Adipocyte (in vitro differentiated cells): ENCODE measurements around the gene ATP9A.
"Not testable (repeated sequence)": the region's sequence is repeated elsewhere in the genome, so short reads cannot be mapped to it uniquely, and the experiment has no call there.

ENCODE experiments used
- DNase-seq: peaks from one replicate; pipeline ENCODE4 v3.0.0-alpha.2; 2015; ENCODE audit warnings: low read depth
- H3K27me3 ChIP-seq: replicated peaks from 2 replicates; pipeline ENCODE4 v1.7.0; 2013; ENCODE audit warnings: mild to moderate bottlenecking, low read length, moderate library complexity; ENCODE audit not compliant: control insufficient read depth, insufficient read depth
- H3K36me3 ChIP-seq: 2 replicates; pipeline ENCODE4 v1.7.0; 2013; ENCODE audit warnings: low read length, mild to moderate bottlenecking, moderate library complexity; ENCODE audit not compliant: control insufficient read depth, insufficient read depth, severe bottlenecking
- H3K4me1 ChIP-seq: 2 replicates; pipeline ENCODE4 v1.7.0; 2013; ENCODE audit warnings: mild to moderate bottlenecking, low read length, moderate library complexity; ENCODE audit not compliant: control insufficient read depth, insufficient read depth
- H3K4me3 ChIP-seq: 2 replicates; pipeline ENCODE4 v1.7.0; 2013; ENCODE audit warnings: mild to moderate bottlenecking, low read length, moderate library complexity
- H3K9ac ChIP-seq: 2 replicates; pipeline ENCODE4 v1.7.0; 2013; ENCODE audit warnings: mild to moderate bottlenecking, low read length, moderate library complexity
- H3K9me3 ChIP-seq: 2 replicates; pipeline ENCODE4 v1.7.0; 2013; ENCODE audit warnings: mild to moderate bottlenecking, low read length, moderate library complexity; ENCODE audit not compliant: control insufficient read depth

The ATP9A gene

GRCh38 chr20:51734876-51735720 is 33.1 kb downstream of the ATP9A start:
- Histone ChIP-seq H3K9me3 (no peaks in the 10 kb centered on the region), H3K36me3 (no peaks in the 10 kb centered on the region), H3K4me3 (no peak overlapping the region), H3K4me1 (peaks cover 39% of the 10 kb centered on the region), H3K9ac (peak overlapping the region; percentile 10), H3K27me3 (no peaks in the 10 kb centered on the region)
- no peak for DNase-seq

DNA sequence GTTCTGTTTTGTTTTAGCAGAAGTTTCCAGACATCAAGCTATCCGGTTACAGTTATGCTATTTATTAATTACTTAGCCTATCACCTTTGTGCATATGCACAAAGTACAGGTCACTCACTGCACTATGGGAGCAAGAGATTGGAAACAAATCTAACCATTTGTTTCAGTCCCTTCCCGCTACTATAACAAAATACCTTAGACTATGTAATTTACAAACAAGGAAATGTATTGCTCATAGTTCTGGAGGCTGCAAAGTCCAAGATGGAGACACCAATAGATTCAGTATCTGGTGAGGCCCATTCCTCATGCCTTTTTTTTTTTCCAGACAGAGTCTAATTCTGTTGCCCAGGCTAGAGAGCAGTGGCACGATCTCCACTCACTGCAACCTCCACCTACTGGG is 35.1 kb downstream of the ATP9A start:
- Histone ChIP-seq H3K36me3 (peaks cover 1% of the 10 kb centered on the region), H3K9ac (no peak overlapping the region), H3K4me1 (peaks cover 39% of the 10 kb centered on the region), H3K4me3 (no peak overlapping the region), H3K9me3 (no peaks in the 10 kb centered on the region), H3K27me3 (no peaks in the 10 kb centered on the region)
- no peak for DNase-seq

- no peaks in the 10 kb centered on the region for H3K9me3 ChIP-seq
- H3K9ac ChIP-seq, result peak overlapping the region; percentile 48
- DNase-seq, result peak; percentile 61
- no peaks in the 10 kb centered on the region for H3K27me3 ChIP-seq
- peaks cover 4% of the 10 kb centered on the region for H3K36me3 ChIP-seq
- peak overlapping the region; percentile 17 for H3K4me3 ChIP-seq
- peaks cover 39% of the 10 kb centered on the region for H3K4me1 ChIP-seq
Measured at GRCh38 chr20:51732096-51732791, 35.9 kb downstream of the ATP9A start.

GRCh38 chr20:51731731-51732095 is 36.5 kb downstream of the ATP9A start:
- Histone ChIP-seq H3K4me3 (peak overlapping the region; percentile 17), H3K9ac (peak overlapping the region; percentile 48), H3K27me3 (no peaks in the 10 kb centered on the region), H3K9me3 (no peaks in the 10 kb centered on the region), H3K4me1 (peaks cover 39% of the 10 kb centered on the region), H3K36me3 (peaks cover 4% of the 10 kb centered on the region)
- DNase-seq, result no peak

GRCh38 chr20:51729771-51730170 is 38.4 kb downstream of the ATP9A start:
- DNase-seq, result no peak
- no peak overlapping the region for H3K9ac ChIP-seq
- H3K9me3 ChIP-seq, result no peaks in the 10 kb centered on the region
- no peaks in the 10 kb centered on the region for H3K27me3 ChIP-seq
- peaks cover 23% of the 10 kb centered on the region for H3K4me1 ChIP-seq
- no peak overlapping the region for H3K4me3 ChIP-seq
- H3K36me3 ChIP-seq, result peaks cover 15% of the 10 kb centered on the region

DNA sequence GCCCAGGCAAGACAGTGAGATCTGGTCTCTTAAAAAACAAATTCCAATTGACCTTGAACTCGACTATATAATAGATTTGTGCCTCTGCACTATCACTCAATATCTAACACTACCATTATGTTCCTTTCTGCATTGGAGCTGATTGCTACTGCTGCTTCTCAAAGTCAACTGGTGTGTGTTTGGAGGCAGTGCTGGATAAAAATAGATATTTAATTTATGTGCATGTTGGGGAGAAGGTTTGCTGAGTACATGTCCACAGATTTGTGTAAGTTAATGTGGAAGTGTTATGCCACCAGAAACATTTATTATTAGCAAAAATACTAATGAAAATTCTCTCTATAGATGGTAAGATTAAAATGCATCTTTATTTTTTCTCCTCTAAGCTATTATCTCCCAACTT is 39.5 kb downstream of the ATP9A start:
- no peak overlapping the region for H3K4me3 ChIP-seq
- DNase-seq, result no peak
- no peak overlapping the region for H3K9ac ChIP-seq
- H3K9me3 ChIP-seq, result no peaks in the 10 kb centered on the region
- peaks cover 16% of the 10 kb centered on the region for H3K4me1 ChIP-seq
- H3K36me3 ChIP-seq, result peaks cover 22% of the 10 kb centered on the region
- no peaks in the 10 kb centered on the region for H3K27me3 ChIP-seq

DNA sequence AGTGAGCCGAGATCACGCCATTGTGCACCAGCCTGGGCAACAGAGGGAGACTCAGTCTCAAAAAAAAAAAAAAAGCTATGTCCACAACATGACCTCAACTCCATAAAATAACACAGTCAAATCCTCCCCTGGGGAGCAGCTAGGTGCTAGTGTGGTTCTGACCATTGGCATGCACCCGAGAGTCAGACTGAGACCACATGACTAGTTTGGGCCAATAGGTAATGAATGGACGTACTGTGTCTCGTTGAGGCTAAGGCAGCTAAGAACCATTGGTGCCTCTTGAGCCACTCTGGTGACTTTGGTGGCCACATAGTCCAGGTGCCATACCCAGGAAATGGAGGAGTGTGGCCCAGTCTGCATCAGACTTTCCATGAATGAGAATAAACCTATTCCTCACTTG is 40.3 kb downstream of the ATP9A start:
- no peaks in the 10 kb centered on the region for H3K9me3 ChIP-seq
- no peak overlapping the region for H3K4me3 ChIP-seq
- no peaks in the 10 kb centered on the region for H3K27me3 ChIP-seq
- no peak overlapping the region for H3K9ac ChIP-seq
- H3K4me1 ChIP-seq, result peaks cover 14% of the 10 kb centered on the region
- peaks cover 27% of the 10 kb centered on the region for H3K36me3 ChIP-seq
- no peak for DNase-seq

GRCh38 chr20:51725584-51726176 is 42.5 kb downstream of the ATP9A start:
- DNase-seq, result peak; percentile 15
- H3K9me3 ChIP-seq, result no peaks in the 10 kb centered on the region
- peaks cover 29% of the 10 kb centered on the region for H3K36me3 ChIP-seq
- no peak overlapping the region for H3K4me3 ChIP-seq
- no peak overlapping the region for H3K9ac ChIP-seq
- H3K4me1 ChIP-seq, result no peaks in the 10 kb centered on the region
- no peaks in the 10 kb centered on the region for H3K27me3 ChIP-seq

DNA sequence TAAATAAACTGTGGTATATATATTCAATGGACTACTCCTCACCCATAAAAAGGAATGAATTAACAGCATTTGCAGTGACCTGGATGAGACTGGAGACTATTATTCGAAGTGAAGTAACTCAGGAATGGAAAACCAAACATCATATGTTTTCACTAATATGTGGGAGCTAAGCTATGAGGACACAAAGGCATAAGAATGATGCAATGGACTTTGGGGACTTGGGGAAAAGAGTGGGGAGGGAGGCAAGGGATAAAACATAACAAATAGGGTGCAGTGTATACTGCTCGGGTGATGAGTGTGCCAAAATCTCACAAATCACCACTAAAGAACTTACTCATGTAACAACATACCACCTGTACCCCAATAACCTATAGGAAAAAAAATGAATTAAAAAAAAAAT is 45.2 kb downstream of the ATP9A start:
- H3K36me3 ChIP-seq, result peaks cover 32% of the 10 kb centered on the region
- H3K4me3 ChIP-seq, H3K9ac ChIP-seq, H3K4me1 ChIP-seq, H3K9me3 ChIP-seq, H3K27me3 ChIP-seq, DNase-seq: not testable (repeated sequence)

GRCh38 chr20:51722246-51722645 is 45.9 kb downstream of the ATP9A start:
- H3K9ac ChIP-seq, H3K27me3 ChIP-seq, DNase-seq, H3K4me3 ChIP-seq, H3K9me3 ChIP-seq, H3K4me1 ChIP-seq: not testable (repeated sequence)
- peaks cover 29% of the 10 kb centered on the region for H3K36me3 ChIP-seq

GRCh38 chr20:51720854-51721253 is 47.3 kb downstream of the ATP9A start:
- Histone ChIP-seq H3K27me3 (no peaks in the 10 kb centered on the region), H3K4me3 (no peak overlapping the region), H3K9ac (no peak overlapping the region), H3K4me1 (no peaks in the 10 kb centered on the region), H3K9me3 (no peaks in the 10 kb centered on the region), H3K36me3 (peaks cover 29% of the 10 kb centered on the region)
- no peak for DNase-seq
